Skeletal muscle satellite cell (primary cell): ENCODE measurements around the gene KCTD5.
A peak's percentile ranks its signal among the peaks of the same experiment; 100 is the strongest.

Source experiments
- H3K27me3 ChIP-seq: 2 replicates; pipeline ENCODE4 v1.7.0; 2013; ENCODE audit warnings: low read length; ENCODE audit not compliant: control insufficient read depth, insufficient read depth
- H3K36me3 ChIP-seq: 2 replicates; pipeline ENCODE4 v1.7.0; 2013; ENCODE audit warnings: mild to moderate bottlenecking, control low read depth, low read length; ENCODE audit not compliant: insufficient read depth
- H3K4me1 ChIP-seq: 2 replicates; pipeline ENCODE4 v1.7.0; 2013; ENCODE audit warnings: low read length; ENCODE audit not compliant: control insufficient read depth, insufficient read depth
- H3K4me2 ChIP-seq: 2 replicates; pipeline ENCODE4 v1.7.0; 2013; ENCODE audit warnings: mild to moderate bottlenecking, low read length
- H3K4me3 ChIP-seq: 2 replicates; pipeline ENCODE4 v1.7.0; 2013; ENCODE audit warnings: low read length
- H3K9ac ChIP-seq: 2 replicates; pipeline ENCODE4 v1.7.0; 2013; ENCODE audit warnings: mild to moderate bottlenecking, low read depth, low read length, moderate library complexity
- H3K9me3 ChIP-seq: replicated peaks from 2 replicates; pipeline ENCODE4 v1.7.0; 2013; ENCODE audit warnings: mild to moderate bottlenecking, control low read depth, low read length

The KCTD5 gene

GRCh38 chr16:2741168-2741567 lies 58.8 kb downstream of the KCTD5 start:
- no peak overlapping the region for H3K4me3 ChIP-seq
- no peak overlapping the region for H3K9ac ChIP-seq
- H3K4me1 ChIP-seq, result no peaks in the 10 kb centered on the region
- H3K9me3 ChIP-seq, result no peaks in the 10 kb centered on the region
- H3K36me3 ChIP-seq, result no peaks in the 10 kb centered on the region
- H3K27me3 ChIP-seq, result peaks cover 3% of the 10 kb centered on the region
- H3K4me2 ChIP-seq, result no peak overlapping the region

- Histone ChIP-seq H3K4me3 (no peak overlapping the region), H3K4me1 (no peaks in the 10 kb centered on the region), H3K27me3 (peaks cover 3% of the 10 kb centered on the region), H3K9ac (no peak overlapping the region), H3K9me3 (no peaks in the 10 kb centered on the region), H3K4me2 (no peak overlapping the region), H3K36me3 (no peaks in the 10 kb centered on the region)
Observed at GRCh38 chr16:2742323-2743006, 60.1 kb downstream of the KCTD5 start.

- no peak overlapping the region for H3K4me3 ChIP-seq
- H3K27me3 ChIP-seq, result peaks cover 3% of the 10 kb centered on the region
- no peaks in the 10 kb centered on the region for H3K4me1 ChIP-seq
- no peak overlapping the region for H3K9ac ChIP-seq
- no peak overlapping the region for H3K4me2 ChIP-seq
- H3K36me3 ChIP-seq, result no peaks in the 10 kb centered on the region
- H3K9me3 ChIP-seq, result no peaks in the 10 kb centered on the region
Observed at GRCh38 chr16:2743007-2743810, 60.9 kb downstream of the KCTD5 start.

- no peak overlapping the region for H3K9ac ChIP-seq
- H3K4me2 ChIP-seq, result no peak overlapping the region
- H3K4me1 ChIP-seq, result no peaks in the 10 kb centered on the region
- no peak overlapping the region for H3K4me3 ChIP-seq
- H3K27me3 ChIP-seq, result peaks cover 3% of the 10 kb centered on the region
- no peaks in the 10 kb centered on the region for H3K9me3 ChIP-seq
- H3K36me3 ChIP-seq, result no peaks in the 10 kb centered on the region
Observed at GRCh38 chr16:2744711-2745110, 62.4 kb downstream of the KCTD5 start.

GRCh38 chr16:2745116-2745890 lies 63.0 kb downstream of the KCTD5 start:
- peaks cover 3% of the 10 kb centered on the region for H3K27me3 ChIP-seq
- H3K36me3 ChIP-seq, result no peaks in the 10 kb centered on the region
- no peak overlapping the region for H3K4me2 ChIP-seq
- no peak overlapping the region for H3K9ac ChIP-seq
- H3K4me3 ChIP-seq, result no peak overlapping the region
- no peaks in the 10 kb centered on the region for H3K4me1 ChIP-seq
- H3K9me3 ChIP-seq, result no peaks in the 10 kb centered on the region

- Histone ChIP-seq H3K36me3 (no peaks in the 10 kb centered on the region), H3K4me3 (no peak overlapping the region), H3K9me3 (no peaks in the 10 kb centered on the region), H3K4me1 (no peaks in the 10 kb centered on the region), H3K27me3 (peaks cover 3% of the 10 kb centered on the region), H3K9ac (no peak overlapping the region), H3K4me2 (no peak overlapping the region)
Observed at GRCh38 chr16:2745961-2746360, 63.6 kb downstream of the KCTD5 start.

GRCh38 chr16:2748757-2749455 lies 66.6 kb downstream of the KCTD5 start:
- H3K4me2 ChIP-seq, result no peak overlapping the region
- no peak overlapping the region for H3K9ac ChIP-seq
- H3K4me3 ChIP-seq, result no peak overlapping the region
- H3K27me3 ChIP-seq, result peaks cover under 1% of the 10 kb centered on the region
- H3K4me1 ChIP-seq, result peaks cover 9% of the 10 kb centered on the region
- H3K36me3 ChIP-seq, result no peaks in the 10 kb centered on the region
- no peaks in the 10 kb centered on the region for H3K9me3 ChIP-seq

- Histone ChIP-seq H3K36me3 (peaks cover 2% of the 10 kb centered on the region), H3K4me3 (no peak overlapping the region), H3K4me1 (peaks cover 11% of the 10 kb centered on the region), H3K9me3 (no peaks in the 10 kb centered on the region), H3K4me2 (no peak overlapping the region), H3K27me3 (no peaks in the 10 kb centered on the region), H3K9ac (no peak overlapping the region)
Observed at GRCh38 chr16:2749476-2749875, 67.2 kb downstream of the KCTD5 start.

GRCh38 chr16:2749936-2750335 lies 67.6 kb downstream of the KCTD5 start:
- Histone ChIP-seq H3K4me3 (no peak overlapping the region), H3K4me2 (no peak overlapping the region), H3K27me3 (no peaks in the 10 kb centered on the region), H3K4me1 (peaks cover 16% of the 10 kb centered on the region), H3K36me3 (peaks cover 5% of the 10 kb centered on the region), H3K9ac (no peak overlapping the region), H3K9me3 (no peaks in the 10 kb centered on the region)

GRCh38 chr16:2751577-2752034 lies 69.3 kb downstream of the KCTD5 start:
- Histone ChIP-seq H3K4me2 (peak overlapping the region; percentile 94), H3K36me3 (peaks cover 10% of the 10 kb centered on the region), H3K4me3 (peak overlapping the region; percentile 86), H3K9me3 (no peaks in the 10 kb centered on the region), H3K4me1 (peaks cover 27% of the 10 kb centered on the region), H3K9ac (peak overlapping the region; percentile 95), H3K27me3 (no peaks in the 10 kb centered on the region)
